HEK293 (cell line): ENCODE data around the gene RABAC1.

Source experiments
- FEZF1 ChIP-seq: fragments of 450-650 bp; formaldehyde crosslinking; IDR thresholded peaks from 2 replicates; pipeline ENCODE4 v1.5.1; 2016; ENCODE audit warnings: missing biosample characterization, missing genetic modification characterization
- KLF16 ChIP-seq: fragments of 450-650 bp; formaldehyde crosslinking; IDR thresholded peaks from 2 replicates; pipeline ENCODE4 v1.5.1; 2017; ENCODE audit warnings: missing biosample characterization, missing genetic modification characterization
- KLF17 ChIP-seq: fragments of 450-650 bp; formaldehyde crosslinking; IDR thresholded peaks from 2 replicates; pipeline ENCODE4 v1.5.1; 2016; ENCODE audit warnings: missing biosample characterization, missing genetic modification characterization
- MZF1 ChIP-seq: fragments of 450-650 bp; formaldehyde crosslinking; IDR thresholded peaks from 2 replicates; pipeline ENCODE4 v1.5.1; 2017; ENCODE audit warnings: missing biosample characterization, missing genetic modification characterization, borderline replicate concordance
- PATZ1 ChIP-seq: fragments of 450-650 bp; formaldehyde crosslinking; IDR thresholded peaks from 2 replicates; pipeline ENCODE4 v1.5.1; 2016; ENCODE audit warnings: missing biosample characterization, missing genetic modification characterization
- PRDM1 ChIP-seq: fragments of 450-650 bp; formaldehyde crosslinking; IDR thresholded peaks from 2 replicates; pipeline ENCODE4; 2016; ENCODE audit warnings: missing biosample characterization, missing genetic modification characterization
- REPIN1 ChIP-seq: fragments of 450-650 bp; formaldehyde crosslinking; IDR thresholded peaks from 2 replicates; pipeline ENCODE4 v1.5.1; 2017; ENCODE audit warnings: missing biosample characterization, missing genetic modification characterization, low read depth
- SALL2 ChIP-seq: fragments of 450-650 bp; formaldehyde crosslinking; IDR thresholded peaks from 2 replicates; pipeline ENCODE4 v1.5.0; 2017; ENCODE audit warnings: missing biosample characterization, mild to moderate bottlenecking, missing genetic modification characterization, borderline replicate concordance
- ZEB2 ChIP-seq: fragments of 450-650 bp; formaldehyde crosslinking; IDR thresholded peaks from 2 replicates; pipeline ENCODE4 v1.5.1; 2016; ENCODE audit warnings: missing biosample characterization, missing genetic modification characterization
- ZFHX2 ChIP-seq: fragments of 450-650 bp; formaldehyde crosslinking; conservative IDR thresholded peaks from 2 replicates; pipeline ENCODE4 v1.5.1; 2016; ENCODE audit warnings: missing biosample characterization, missing genetic modification characterization
- ZNF112 ChIP-seq: fragments of 450-650 bp; formaldehyde crosslinking; IDR thresholded peaks from 2 replicates; pipeline ENCODE4 v1.5.0; 2017; ENCODE audit warnings: missing biosample characterization, missing genetic modification characterization
- ZNF148 ChIP-seq: fragments of 450-650 bp; formaldehyde crosslinking; IDR thresholded peaks from 2 replicates; pipeline ENCODE4 v1.5.0; 2017; ENCODE audit warnings: missing biosample characterization, missing genetic modification characterization, borderline replicate concordance
- ZNF157 ChIP-seq: fragments of 450-650 bp; formaldehyde crosslinking; IDR thresholded peaks from 2 replicates; pipeline ENCODE4 v1.5.1; 2016; ENCODE audit warnings: missing biosample characterization, missing genetic modification characterization
- ZNF16 ChIP-seq: fragments of 450-650 bp; formaldehyde crosslinking; IDR thresholded peaks from 2 replicates; pipeline ENCODE4 v1.5.1; 2016; ENCODE audit warnings: low read depth, missing biosample characterization, missing genetic modification characterization
- ZNF175 ChIP-seq: fragments of 450-650 bp; formaldehyde crosslinking; IDR thresholded peaks from 2 replicates; pipeline ENCODE4 v1.5.1; 2016; ENCODE audit warnings: missing biosample characterization, missing genetic modification characterization
- ZNF239 ChIP-seq: fragments of 450-650 bp; formaldehyde crosslinking; IDR thresholded peaks from 2 replicates; pipeline ENCODE4 v1.5.1; 2016; ENCODE audit warnings: missing biosample characterization, missing genetic modification characterization
- ZNF341 ChIP-seq: fragments of 450-650 bp; formaldehyde crosslinking; IDR thresholded peaks from 2 replicates; pipeline ENCODE4; 2016; ENCODE audit warnings: low read depth, missing biosample characterization, missing genetic modification characterization
- ZNF398 ChIP-seq: fragments of 450-650 bp; formaldehyde crosslinking; IDR thresholded peaks from 2 replicates; pipeline ENCODE4 v1.5.1; 2017; ENCODE audit warnings: missing biosample characterization, missing genetic modification characterization
- ZNF518A ChIP-seq: fragments of 450-650 bp; formaldehyde crosslinking; conservative IDR thresholded peaks from 2 replicates; pipeline ENCODE4 v1.5.1; 2016; ENCODE audit warnings: low read depth, missing biosample characterization, missing genetic modification characterization
- ZNF521 ChIP-seq: fragments of 450-650 bp; formaldehyde crosslinking; IDR thresholded peaks from 2 replicates; pipeline ENCODE4 v1.5.1; 2017; ENCODE audit warnings: missing biosample characterization, mild to moderate bottlenecking, missing genetic modification characterization
- ZNF529 ChIP-seq: fragments of 450-650 bp; formaldehyde crosslinking; IDR thresholded peaks from 2 replicates; pipeline ENCODE4 v1.5.1; 2017; ENCODE audit warnings: missing genetic modification characterization, missing biosample characterization; ENCODE audit not compliant: insufficient replicate concordance
- ZNF530 ChIP-seq: fragments of 450-650 bp; formaldehyde crosslinking; IDR thresholded peaks from 2 replicates; pipeline ENCODE4 v1.5.1; 2016; ENCODE audit warnings: low read depth, missing biosample characterization, missing genetic modification characterization
- ZNF677 ChIP-seq: fragments of 450-650 bp; IDR thresholded peaks from 2 replicates; pipeline ENCODE4 v1.5.0; 2018; ENCODE audit warnings: missing biosample characterization, mild to moderate bottlenecking, missing genetic modification characterization, moderate library complexity
- ZNF692 ChIP-seq: fragments of 450-650 bp; formaldehyde crosslinking; IDR thresholded peaks from 2 replicates; pipeline ENCODE4 v1.5.1; 2016; ENCODE audit warnings: missing biosample characterization, missing genetic modification characterization
- ZNF768 ChIP-seq: fragments of 450-650 bp; formaldehyde crosslinking; IDR thresholded peaks from 2 replicates; pipeline ENCODE4 v1.5.1; 2018; ENCODE audit warnings: missing biosample characterization, mild to moderate bottlenecking, missing genetic modification characterization

Gene RABAC1

GRCh38 chr19:41994994-41995958, 36.2 kb upstream of the RABAC1 start (continued):
- TF ChIP-seq PATZ1 (tag by site-specific recombination) = no peak
- TF ChIP-seq FEZF1 = no peak
- peak; percentile 97 for TF ChIP-seq ZFHX2 (tag by site-specific recombination)
- 0 out of 2 replicates have a peak, but pooled peaks have one; percentile 11 for TF ChIP-seq ZNF112 (tag by site-specific recombination)
- TF ChIP-seq REPIN1 (tag by site-specific recombination) = no peak
- TF ChIP-seq ZNF518A (tag by site-specific recombination) = no peak
- no peak for TF ChIP-seq ZEB2 (tag by site-specific recombination)
- no peak for TF ChIP-seq ZNF529 (tag by site-specific recombination)
- TF ChIP-seq ZNF768 (tag by site-specific recombination) = no peak
- TF ChIP-seq ZNF530 (tag by site-specific recombination) = no peak
- TF ChIP-seq KLF16 (tag by site-specific recombination) = no peak
- no peak for TF ChIP-seq ZNF148 (tag by site-specific recombination)
- no peak for TF ChIP-seq ZNF157 (tag by site-specific recombination)
- no peak for TF ChIP-seq KLF17
- TF ChIP-seq ZNF521 = no peak
- no peak; the same call in 1 of the 2 replicates for TF ChIP-seq ZNF398
- no peak for TF ChIP-seq ZNF239 (tag by site-specific recombination)
- no peak for TF ChIP-seq ZNF175 (tag by site-specific recombination)
- no peak for TF ChIP-seq ZNF341
- TF ChIP-seq ZNF692 (tag by site-specific recombination) = no peak
- TF ChIP-seq ZNF677 = no peak
- TF ChIP-seq SALL2 (tag by site-specific recombination) = no peak
- TF ChIP-seq PRDM1 (tag by site-specific recombination) = no peak
- TF ChIP-seq ZNF16 = no peak
- no peak for TF ChIP-seq MZF1
